ENCODE data around the gene PKMYT1. TPM values are rescaled to one million over a fixed set of nuclear protein-coding genes. Genes with fewer than 3 reads are reported as not detected.
"Not testable (repeated sequence)": the region's sequence is repeated elsewhere in the genome, so short reads cannot be mapped to it uniquely, and the experiment has no call there.

Gene PKMYT1
- total and polyA plus RNA-seq, 7 donors = 0.27 to 3.7 (median 0.84) TPM

DNA sequence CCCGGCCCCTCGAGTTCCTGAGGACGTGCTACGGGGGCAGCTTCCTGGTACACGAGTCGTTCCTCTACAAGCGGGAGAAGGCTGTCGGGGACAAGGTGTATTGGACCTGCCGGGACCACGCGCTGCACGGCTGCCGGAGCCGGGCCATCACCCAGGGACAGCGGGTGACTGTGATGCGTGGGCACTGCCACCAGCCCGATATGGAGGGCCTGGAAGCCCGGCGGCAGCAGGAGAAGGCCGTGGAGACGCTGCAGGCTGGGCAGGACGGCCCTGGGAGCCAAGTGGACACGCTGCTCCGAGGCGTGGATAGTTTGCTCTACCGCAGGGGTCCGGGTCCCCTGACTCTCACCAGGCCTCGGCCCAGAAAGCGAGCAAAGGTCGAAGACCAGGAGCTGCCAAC lies 47.1 kb downstream of the PKMYT1 start:
- intact Hi-C loops (cut with DNase I) = no loop called here
- Histone ChIP-seq H3K27me3 (ENCODE audit: insufficient read depth in 3 of 3, low read length in 2 of 3) (no peaks in the 10 kb centered on the region), H3K27ac (no peak overlapping the region), H3K9me3 (no peaks in the 10 kb centered on the region), H3K36me3 (ENCODE audit: insufficient read depth in 1 of 2, low read depth in 1 of 2) (peaks cover 4 to 85% of the 10 kb centered on the region in 2 donors), H3K4me3 (no peak overlapping the region), H3K4me1 (no peaks in the 10 kb centered on the region)
- no peak for ATAC-seq
- WGBS, 3 donors = 91 to 94% (median 91%) methylated on average over 29 to 30 of the region's 30 CpGs
- DNase-seq = no peak
- TF ChIP-seq, protein P1, sequence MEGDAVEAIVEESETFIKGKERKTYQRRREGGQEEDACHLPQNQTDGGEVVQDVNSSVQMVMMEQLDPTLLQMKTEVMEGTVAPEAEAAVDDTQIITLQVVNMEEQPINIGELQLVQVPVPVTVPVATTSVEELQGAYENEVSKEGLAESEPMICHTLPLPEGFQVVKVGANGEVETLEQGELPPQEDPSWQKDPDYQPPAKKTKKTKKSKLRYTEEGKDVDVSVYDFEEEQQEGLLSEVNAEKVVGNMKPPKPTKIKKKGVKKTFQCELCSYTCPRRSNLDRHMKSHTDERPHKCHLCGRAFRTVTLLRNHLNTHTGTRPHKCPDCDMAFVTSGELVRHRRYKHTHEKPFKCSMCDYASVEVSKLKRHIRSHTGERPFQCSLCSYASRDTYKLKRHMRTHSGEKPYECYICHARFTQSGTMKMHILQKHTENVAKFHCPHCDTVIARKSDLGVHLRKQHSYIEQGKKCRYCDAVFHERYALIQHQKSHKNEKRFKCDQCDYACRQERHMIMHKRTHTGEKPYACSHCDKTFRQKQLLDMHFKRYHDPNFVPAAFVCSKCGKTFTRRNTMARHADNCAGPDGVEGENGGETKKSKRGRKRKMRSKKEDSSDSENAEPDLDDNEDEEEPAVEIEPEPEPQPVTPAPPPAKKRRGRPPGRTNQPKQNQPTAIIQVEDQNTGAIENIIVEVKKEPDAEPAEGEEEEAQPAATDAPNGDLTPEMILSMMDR (IDR thresholded peaks at IDR 0.05) = no peak

DNA sequence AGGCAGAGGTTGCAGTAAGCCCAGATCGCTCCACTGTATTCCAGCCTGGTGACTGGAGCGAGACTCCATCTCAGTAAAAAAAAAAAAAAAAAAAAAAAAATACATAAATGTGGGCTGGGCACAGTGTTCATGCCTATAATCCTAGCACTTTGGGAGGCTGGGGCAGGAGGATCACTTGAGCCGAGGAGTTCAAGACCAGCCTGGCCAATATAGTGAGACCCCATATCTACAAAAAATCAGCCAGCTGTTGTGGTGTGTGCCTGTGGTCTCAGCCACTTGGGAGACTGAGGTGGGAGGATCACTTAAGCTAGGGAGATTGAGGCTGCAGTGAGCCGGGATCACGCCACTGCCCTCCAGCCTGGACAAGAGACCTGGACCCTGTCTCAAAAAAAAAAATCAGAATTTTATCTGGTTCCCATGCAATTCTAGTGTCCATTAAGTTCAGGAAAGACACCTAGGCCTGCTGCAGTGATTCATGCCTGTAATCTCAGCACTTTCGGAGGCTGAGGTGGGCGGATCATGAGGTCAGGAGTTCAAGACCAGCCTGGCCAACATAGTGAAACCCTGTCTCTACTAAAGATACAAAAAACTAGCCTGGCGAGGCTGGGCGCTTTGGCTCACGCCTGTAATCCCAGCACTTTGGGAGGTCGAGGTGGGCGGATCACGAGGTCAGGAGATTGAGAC lies 48.9 kb downstream of the PKMYT1 start:
- H3K27ac ChIP-seq = not testable (repeated sequence)

GRCh38 chr16:2930236-2930635 lies 50.0 kb downstream of the PKMYT1 start:
- 90 to 93% (median 93%) methylated on average over 15 of the region's 15 CpGs for WGBS, 3 donors
- H3K9me3 ChIP-seq = no peaks in the 10 kb centered on the region
- no peak overlapping the region for H3K4me3 ChIP-seq
- ATAC-seq = no peak
- intact Hi-C loops (cut with DNase I) = no loop called here
- no peak for DNase-seq
- H3K27me3 ChIP-seq (ENCODE audit: insufficient read depth in 3 of 3, low read length in 2 of 3) = no peaks in the 10 kb centered on the region
- H3K4me1 ChIP-seq = peaks cover 6% of the 10 kb centered on the region
- no peak overlapping the region for H3K27ac ChIP-seq
- H3K36me3 ChIP-seq (ENCODE audit: insufficient read depth in 1 of 2, low read depth in 1 of 2) = peaks cover 0 to 58% of the 10 kb centered on the region in 2 donors
- TF ChIP-seq, protein P1 (IDR thresholded peaks at IDR 0.05) = no peak

More for the DNA sequence above, 48.9 kb downstream of the PKMYT1 start:
- ATAC-seq; DNase-seq; H3K4me1 ChIP-seq; H3K27me3 ChIP-seq (ENCODE audit: insufficient read depth in 3 of 3, low read length in 2 of 3); intact Hi-C loops (cut with DNase I); H3K9me3 ChIP-seq; H3K4me3 ChIP-seq: not testable (repeated sequence)
- peaks cover 0 to 68% of the 10 kb centered on the region in 2 donors for H3K36me3 ChIP-seq (ENCODE audit: insufficient read depth in 1 of 2, low read depth in 1 of 2)
- WGBS, 3 donors = 90 to 93% (median 93%) methylated on average over 13 of the region's 13 CpGs

DNA sequence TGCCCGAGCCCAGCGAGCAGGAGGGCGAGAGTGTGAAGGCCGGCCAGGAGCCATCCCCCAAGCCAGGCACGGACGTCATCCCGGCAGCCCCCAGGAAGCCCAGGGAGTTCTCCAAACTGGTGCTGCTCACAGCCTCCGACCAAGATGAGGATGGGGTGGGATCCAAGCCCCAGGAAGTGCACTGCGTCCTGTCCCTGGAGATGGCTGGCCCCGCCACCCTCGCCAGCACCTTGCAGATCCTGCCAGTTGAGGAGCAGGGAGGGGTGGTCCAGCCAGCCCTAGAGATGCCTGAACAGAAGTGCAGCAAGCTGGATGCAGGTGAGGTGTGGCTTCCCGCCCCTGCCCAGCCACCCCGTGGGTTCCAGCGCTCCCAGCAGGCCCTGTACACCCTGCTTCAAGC lies 50.6 kb downstream of the PKMYT1 start:
- TF ChIP-seq, protein P1 (IDR thresholded peaks at IDR 0.05) = no peak
- DNase-seq = no peak
- intact Hi-C loops (cut with DNase I) = no loop called here
- Histone ChIP-seq H3K4me3 (no peak overlapping the region), H3K36me3 (ENCODE audit: insufficient read depth in 1 of 2, low read depth in 1 of 2) (peaks cover 0 to 58% of the 10 kb centered on the region in 2 donors), H3K27ac (no peak overlapping the region), H3K9me3 (no peaks in the 10 kb centered on the region), H3K4me1 (peaks cover 6% of the 10 kb centered on the region), H3K27me3 (ENCODE audit: insufficient read depth in 3 of 3, low read length in 2 of 3) (no peaks in the 10 kb centered on the region)
- WGBS, 3 donors = 89 to 94% (median 94%) methylated on average over 14 of the region's 14 CpGs
- no peak for ATAC-seq

GRCh38 chr16:2928796-2929195 lies 51.5 kb downstream of the PKMYT1 start:
- no peak overlapping the region for H3K27ac ChIP-seq
- ATAC-seq (no peak), DNase-seq (no peak)
- WGBS, 3 donors = 72 to 91% (median 83%) methylated on average over 11 of the region's 11 CpGs
- intact Hi-C loops (cut with DNase I) = no loop called here
- H3K4me1 ChIP-seq = peaks cover 6% of the 10 kb centered on the region
- H3K36me3 ChIP-seq (ENCODE audit: insufficient read depth in 1 of 2, low read depth in 1 of 2) = peaks cover 0 to 50% of the 10 kb centered on the region in 2 donors
- H3K9me3 ChIP-seq = no peaks in the 10 kb centered on the region
- TF ChIP-seq, protein P1 (IDR thresholded peaks at IDR 0.05) = no peak
- no peak overlapping the region for H3K4me3 ChIP-seq
- no peaks in the 10 kb centered on the region for H3K27me3 ChIP-seq (ENCODE audit: insufficient read depth in 3 of 3, low read length in 2 of 3)

DNA sequence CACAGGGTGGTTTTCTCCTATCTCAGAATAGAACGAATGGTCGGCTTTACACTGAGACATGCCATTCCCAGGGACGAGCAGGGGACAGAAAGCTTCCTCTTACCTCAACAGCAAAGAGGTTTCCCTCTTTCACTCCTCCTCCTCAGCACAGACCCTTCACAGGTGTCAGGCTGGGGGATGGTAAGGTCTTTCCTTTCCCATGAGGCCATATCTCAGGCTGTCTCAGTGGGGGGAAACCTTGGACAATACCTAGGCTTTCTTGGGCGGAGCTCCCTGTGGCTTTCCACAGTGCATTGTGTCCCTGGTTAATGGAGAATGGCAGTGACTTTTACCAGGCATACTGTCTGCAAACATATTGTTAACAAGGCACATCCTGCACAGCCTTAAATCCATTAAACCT lies 52.1 kb downstream of the PKMYT1 start:
- ATAC-seq; intact Hi-C loops (cut with DNase I); DNase-seq: not testable (repeated sequence)

More for the DNA sequence above, 52.1 kb downstream of the PKMYT1 start:
- H3K4me1 ChIP-seq; H3K27me3 ChIP-seq (ENCODE audit: insufficient read depth in 3 of 3, low read length in 2 of 3); H3K4me3 ChIP-seq; H3K27ac ChIP-seq; H3K9me3 ChIP-seq: not testable (repeated sequence)
- 77 to 84% (median 78%) methylated on average over 4 of the region's 4 CpGs for WGBS, 3 donors
- peaks cover 0 to 48% of the 10 kb centered on the region in 2 donors for H3K36me3 ChIP-seq (ENCODE audit: insufficient read depth in 1 of 2, low read depth in 1 of 2)
